Measurements from ENCODE around the gene SSC5D.
A peak's percentile ranks its signal among the peaks of the same experiment; 100 is the strongest.

Gene SSC5D

DNA sequence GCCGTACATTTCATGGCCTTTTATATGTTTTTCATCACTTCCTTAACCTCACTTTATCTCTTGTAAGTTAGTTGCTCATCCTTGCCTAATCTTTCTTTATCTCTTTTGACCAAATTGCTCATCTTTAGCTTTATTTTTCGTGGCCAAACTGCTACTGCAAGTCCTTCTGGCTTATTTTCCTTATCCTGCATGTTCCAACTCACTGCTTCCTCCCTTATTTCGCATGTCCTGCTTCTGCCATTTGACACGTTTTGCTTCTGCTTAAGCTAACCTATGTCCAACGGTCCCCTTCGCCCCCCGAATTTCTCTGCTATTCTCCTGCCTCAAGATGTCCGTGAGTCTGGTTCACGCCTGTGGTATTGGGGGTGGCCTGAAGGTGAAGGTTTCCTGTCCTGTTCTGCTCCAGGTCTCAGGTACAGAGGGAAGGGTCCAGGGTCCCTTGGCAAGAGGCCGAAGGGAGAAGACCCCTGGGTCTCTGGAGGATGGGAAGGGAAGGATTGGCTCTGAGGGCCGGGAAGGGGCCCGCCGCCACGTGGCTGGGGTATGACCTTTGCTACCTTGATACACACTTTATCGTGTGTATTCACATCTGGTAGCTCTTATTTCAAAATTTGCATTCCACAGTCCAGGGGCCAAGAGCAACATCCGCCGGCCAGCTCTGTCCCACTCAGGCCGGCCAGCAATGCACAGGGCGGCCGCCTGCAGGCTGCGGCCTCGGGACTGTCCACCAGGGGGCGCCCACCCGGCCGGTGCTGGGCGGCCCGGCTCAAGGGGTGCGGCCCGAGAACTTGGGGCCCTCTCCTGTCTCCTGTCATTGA is 20.8 kb upstream of the SSC5D start:
- no peak overlapping the region for H3K27ac ChIP-seq
- H3K4me3 ChIP-seq: no peak overlapping the region

DNA sequence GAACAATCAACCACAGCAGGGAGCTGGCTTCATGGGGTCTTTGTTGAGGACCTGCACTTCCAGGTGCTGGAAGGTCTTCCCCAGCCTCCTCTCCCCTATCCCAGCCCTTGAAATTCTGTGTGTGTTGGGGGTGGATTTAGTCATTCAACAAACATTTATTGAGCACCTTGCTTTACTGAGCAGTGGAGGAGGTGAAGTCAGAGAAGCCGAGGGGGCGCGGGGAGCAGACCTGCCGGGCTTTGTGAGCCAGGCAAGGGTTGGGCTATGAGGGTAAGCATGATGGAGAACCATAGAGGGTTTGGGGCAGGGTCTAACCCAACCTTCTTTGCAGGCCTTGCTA is 20.2 kb upstream of the SSC5D start:
- H3K27ac ChIP-seq: no peak overlapping the region

DNA sequence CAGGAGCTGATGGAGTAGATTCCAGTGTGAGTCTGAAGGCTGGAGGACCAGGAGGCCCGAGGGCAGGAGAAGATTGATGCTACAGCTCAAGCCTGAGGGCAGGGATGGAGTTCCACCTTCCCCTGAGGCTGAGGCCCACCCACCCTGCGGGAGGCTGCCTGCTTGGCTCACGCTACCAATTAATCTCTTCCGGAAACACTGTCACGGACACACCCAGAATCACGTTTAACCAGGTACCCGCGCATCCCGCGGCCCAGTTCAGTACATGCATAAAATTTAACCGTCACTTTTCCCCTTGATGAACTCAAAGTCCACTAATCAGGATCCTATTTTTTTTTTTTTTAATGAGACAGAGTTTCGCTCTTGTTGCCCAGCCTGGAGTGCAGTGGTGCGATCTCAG is 17.0 kb upstream of the SSC5D start:
- H3K4me3 ChIP-seq: no peak overlapping the region
- no peak overlapping the region for H3K27ac ChIP-seq

More for the DNA sequence above, 20.2 kb upstream of the SSC5D start:
- no peak overlapping the region for H3K4me3 ChIP-seq

DNA sequence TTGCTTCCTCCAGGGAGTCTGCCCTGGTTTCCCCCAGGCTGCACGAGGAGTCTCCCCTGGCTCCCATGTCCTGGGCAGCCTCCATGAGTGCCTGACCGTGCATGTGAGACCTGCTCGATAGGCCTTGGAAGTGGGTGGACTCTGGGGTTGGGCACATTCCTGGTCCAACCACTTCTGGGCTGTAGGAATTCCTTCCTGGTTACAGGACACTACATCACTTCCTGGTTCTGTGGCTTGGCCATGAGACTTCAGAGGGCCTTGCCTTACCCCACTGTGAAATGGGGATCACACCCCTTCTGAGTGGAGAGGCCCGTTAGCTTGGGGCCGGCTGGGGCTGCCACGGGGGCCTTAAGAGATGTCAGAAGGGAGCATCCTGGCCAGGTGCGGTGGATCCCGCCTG is 15.8 kb upstream of the SSC5D start:
- Histone ChIP-seq H3K27ac (peak overlapping the region in 1 of 21 experiments; percentile 12), H3K4me3 (no peak overlapping the region)

DNA sequence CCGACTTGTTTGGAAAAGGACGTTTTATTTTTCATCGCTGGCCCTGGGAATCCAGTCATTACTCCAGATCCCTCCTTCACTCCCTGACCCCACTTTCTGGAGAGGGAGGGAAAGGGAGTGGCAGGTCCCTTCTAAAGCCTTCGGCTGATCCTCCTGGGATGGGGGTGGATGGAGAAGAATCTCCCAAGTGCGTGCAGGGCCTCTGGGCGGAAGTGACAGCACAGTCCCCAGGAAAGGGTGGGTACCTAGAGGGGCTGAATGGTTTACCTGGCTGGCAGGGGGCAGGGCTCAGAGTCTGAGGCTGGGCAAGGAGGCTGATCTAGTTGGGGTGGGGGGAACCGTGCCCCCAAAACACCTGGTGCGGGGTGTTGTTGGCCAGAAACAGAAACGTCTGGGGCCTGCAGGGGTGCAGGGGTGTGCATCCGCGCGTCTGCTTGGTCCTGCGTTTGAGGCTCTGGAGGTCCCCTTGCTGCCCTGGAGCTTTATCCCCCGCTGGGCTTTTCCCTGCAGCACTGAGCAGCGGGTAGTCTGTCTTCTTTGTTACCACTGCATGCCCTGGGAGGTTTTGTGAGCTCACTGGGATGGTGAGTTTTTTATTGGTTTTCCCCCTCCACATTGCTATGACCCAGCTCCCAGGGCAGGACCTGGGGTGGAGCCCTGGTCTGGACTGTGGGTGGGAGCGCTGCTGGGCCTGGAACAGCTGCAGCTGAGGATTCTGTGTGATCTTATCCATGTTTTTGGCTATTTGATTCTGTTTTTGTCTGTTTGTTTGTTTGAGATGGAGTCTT is 14.8 kb upstream of the SSC5D start:
- Histone ChIP-seq H3K4me3 (no peak overlapping the region), H3K27ac (peak overlapping the region in 6 of 21 experiments; percentile 4 to 47 (median 12))

DNA sequence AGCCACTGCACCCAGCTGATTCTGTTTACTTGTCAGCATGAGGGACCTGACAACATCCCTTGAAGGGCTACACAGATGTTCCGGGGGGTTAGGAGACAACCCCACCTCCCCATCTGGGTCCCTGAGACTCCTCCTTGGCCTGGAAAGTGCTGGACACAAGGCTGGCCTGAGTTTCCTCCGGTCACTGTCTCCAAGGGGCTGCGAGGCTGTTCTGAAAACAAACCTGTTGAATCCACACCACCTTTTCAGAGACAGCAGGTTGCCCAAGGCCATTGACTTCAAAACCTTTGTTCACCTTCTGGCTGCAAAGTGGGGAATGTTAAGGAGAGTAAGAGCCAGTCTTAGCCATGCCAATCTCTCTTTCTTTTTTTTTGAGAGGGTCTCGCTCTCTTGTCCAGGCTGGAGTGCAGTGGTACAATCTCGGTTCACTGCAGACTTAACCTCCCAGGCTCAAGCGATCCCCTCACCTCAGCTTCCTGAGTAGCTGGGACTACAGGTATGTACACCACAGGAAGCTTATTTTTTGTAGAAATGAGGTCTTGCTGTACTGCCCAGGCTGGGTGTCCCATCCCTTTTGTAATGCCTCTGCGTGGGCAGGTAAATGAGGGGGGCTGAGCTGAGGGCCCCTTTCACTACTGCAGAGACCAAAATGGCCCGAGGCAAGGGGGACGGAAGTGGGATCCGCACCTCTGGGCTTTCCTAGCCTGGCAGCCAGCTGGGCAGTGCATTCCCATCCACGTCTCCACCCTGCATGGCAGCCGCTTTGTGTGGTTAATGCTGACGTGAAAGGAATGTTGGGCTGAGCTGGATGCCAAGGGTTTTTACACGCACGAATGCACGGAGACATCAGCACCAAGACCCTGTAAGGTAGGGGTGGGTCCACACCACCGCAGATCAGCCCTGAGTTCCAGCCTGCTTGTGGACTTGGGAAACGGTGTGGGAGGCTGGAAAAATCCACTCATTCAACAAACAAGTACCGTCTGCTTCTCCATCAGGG is 13.7 kb upstream of the SSC5D start:
- Histone ChIP-seq H3K4me3 (no peak overlapping the region), H3K27ac (peak overlapping the region in 8 of 21 experiments; percentile 1 to 96 (median 32))

DNA sequence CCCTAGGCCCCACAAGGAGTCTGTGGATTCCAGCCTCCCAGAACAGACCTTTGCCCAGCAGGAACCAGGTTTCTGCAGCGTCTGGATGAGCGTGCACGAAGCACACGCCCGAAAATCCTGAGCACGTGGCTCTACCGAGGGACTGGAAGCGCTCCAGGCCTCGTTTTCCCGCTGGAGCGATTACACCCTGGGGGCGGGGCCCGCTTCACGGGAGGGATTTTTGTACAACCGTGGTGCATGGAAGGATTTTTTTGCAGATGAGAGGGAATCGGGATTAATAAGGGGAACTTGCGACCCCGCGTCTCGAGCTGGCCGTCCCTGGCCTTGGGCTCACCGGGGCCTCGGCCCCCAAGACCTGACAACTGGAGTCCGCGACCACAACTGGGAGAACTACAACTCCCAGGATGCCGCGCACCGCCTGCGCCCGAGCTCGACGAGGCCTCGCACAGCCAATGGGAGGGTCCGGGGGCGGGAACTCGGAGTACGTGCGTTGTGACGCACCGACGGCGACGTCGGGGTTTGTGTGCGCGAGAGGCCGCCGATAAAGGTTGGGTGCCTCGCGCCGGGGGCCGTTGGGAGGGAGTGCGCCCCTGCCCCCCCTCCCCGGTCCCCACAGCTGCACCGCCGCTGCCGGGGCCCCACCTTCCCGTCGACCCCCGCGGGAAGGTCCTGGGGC is 12.0 kb upstream of the SSC5D start, which contains the start of gene ZNF628:
TSS of gene ZNF628 (plus strand) at position 518 of the 676 bp plus-strand sequence. CDS start 3,294 bp downstream, outside the sequence.
- Histone ChIP-seq H3K27ac (peak within 1 kb of the TSS; percentile 77 to 98 (median 93)), H3K4me3 (peak within 1 kb of the TSS; percentile 52 to 71 (median 65))

DNA sequence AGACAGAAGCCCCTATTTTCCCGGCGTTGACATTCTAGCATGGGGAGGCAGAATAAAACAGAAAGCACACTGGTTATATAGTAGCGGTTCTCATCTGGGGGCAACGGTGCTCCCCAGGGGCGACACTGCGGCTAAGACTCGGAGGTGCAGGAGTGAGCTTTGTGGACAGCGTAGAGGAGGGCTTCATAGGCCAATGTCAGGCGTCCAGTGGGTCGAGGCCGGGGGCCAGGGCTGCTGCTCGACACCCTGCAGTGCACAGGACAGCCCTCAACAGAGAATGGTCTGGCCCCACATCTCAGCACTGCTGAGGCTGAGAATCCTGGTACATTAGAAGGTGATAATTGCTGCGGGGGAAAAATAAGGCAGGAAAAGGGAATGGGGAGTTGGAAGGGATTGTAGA is 10.3 kb upstream of the SSC5D start:
- Histone ChIP-seq H3K27ac (peak overlapping the region in 2 of 21 experiments; percentile 83), H3K4me3 (peak overlapping the region in 1 of 7 experiments; percentile 69)

DNA sequence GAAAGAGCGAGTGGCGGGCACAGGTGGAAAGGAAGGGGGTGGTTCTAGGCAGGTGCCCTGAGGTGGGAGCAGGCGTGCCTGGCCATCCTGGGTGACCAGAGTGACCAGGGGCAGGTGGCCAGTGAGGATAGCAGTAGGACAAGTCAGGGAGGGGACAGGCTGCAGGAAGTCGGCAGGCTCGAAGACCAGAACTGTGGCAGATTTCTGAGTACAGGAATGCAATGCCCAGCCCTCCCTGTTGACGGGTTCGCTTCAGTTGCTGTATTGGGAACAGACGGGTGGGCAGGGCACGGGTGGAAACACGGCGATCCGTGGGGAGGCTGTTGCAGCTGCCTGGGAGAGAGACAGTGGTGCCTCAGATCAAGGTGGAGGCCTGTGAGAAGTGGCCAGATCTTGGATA is 9.9 kb upstream of the SSC5D start:
- Histone ChIP-seq H3K27ac (no peak overlapping the region), H3K4me3 (no peak overlapping the region)

DNA sequence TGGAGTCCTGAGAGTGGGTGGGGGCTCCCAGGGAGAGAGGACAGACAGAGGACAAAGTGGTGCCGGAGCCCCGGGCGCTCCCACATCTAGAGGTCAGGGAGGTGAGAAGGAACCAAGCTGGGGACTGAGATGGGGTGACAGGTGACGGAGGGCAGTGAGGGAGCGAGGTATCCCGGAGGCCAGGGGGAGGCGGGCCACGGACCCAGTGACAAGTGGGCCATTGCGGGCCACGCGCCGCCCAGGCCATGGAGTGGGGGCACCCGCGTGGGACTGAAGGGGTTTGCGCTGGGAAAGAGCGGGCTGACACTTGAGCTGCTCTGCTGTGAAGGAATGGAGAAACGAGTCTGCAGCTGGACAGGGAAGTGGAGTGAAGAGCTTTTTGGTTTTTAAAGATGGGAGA is 9.2 kb upstream of the SSC5D start:
- Histone ChIP-seq H3K4me3 (no peak overlapping the region), H3K27ac (no peak overlapping the region)

DNA sequence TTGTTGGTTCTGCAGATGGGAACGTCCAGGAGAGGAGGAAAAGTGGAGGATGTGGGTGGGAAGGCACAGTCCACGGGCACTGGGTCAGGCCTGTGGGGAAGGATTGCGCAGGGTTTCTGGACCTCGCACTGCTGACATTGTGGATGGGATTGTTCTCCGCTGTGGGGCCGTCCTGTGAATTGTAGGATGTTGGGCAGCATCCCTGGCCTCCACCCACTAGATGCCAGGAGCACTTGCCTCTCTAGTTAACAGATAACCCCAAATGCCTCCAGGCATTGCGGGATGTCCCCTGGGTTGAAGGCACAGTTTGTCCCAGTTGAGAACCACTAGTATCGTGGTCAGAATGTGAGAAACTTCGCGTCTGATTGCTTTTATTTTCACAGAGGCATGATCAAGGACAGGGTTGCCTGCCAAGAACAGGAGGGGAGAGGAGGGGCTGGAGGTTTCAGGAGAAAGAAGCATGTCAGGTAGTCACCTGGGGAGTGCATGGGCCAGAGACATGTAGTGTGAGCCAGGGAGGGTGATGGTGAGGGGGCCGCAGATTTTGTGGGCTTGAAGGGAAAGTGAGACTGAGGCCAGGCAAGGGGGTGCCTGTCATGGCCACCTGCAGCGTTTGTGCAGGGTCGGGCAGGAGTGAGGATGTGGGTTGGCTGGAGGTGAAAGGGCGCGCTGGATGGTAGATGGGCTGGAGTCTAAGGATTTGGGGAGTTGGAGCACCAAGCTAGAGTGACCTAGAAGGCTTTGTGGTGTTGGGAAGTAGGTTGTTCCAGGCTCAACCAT is 8.6 kb upstream of the SSC5D start:
- H3K4me3 ChIP-seq: no peak overlapping the region
- no peak overlapping the region for H3K27ac ChIP-seq

DNA sequence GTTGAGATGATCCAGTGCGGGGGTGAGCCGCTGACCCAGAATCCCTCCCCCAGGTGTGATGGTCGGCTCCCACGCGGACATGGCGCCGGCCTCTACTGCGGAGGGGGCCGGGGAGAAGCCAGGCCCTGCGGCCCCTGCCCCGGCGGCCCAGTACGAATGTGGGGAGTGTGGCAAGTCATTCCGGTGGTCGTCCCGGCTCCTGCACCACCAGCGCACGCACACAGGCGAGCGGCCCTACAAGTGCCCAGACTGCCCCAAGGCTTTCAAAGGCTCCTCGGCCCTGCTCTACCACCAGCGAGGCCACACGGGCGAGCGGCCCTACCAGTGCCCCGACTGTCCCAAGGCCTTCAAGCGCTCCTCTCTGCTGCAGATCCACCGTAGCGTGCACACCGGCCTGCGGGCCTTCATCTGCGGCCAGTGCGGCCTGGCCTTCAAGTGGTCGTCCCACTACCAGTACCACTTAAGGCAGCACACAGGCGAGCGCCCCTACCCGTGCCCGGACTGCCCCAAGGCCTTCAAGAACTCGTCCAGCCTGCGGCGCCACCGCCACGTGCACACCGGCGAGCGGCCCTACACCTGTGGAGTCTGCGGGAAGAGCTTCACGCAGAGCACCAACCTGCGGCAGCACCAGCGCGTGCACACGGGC is 7.0 kb upstream of the SSC5D start:
- no peak overlapping the region for H3K4me3 ChIP-seq
- no peak overlapping the region for H3K27ac ChIP-seq

DNA sequence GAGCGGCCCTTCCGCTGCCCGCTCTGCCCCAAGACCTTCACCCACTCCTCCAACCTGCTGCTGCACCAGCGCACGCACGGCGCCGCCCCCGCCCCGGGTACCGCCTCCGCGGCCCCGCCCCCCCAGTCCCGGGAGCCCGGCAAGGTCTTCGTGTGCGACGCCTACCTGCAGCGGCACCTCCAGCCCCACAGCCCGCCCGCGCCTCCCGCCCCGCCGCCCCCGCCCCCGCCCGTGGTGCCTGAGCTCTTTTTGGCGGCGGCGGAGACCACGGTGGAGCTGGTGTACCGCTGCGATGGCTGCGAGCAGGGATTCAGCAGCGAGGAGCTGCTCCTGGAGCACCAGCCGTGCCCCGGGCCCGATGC is 6.5 kb upstream of the SSC5D start:
- Histone ChIP-seq H3K4me3 (no peak overlapping the region), H3K27ac (no peak overlapping the region)

DNA sequence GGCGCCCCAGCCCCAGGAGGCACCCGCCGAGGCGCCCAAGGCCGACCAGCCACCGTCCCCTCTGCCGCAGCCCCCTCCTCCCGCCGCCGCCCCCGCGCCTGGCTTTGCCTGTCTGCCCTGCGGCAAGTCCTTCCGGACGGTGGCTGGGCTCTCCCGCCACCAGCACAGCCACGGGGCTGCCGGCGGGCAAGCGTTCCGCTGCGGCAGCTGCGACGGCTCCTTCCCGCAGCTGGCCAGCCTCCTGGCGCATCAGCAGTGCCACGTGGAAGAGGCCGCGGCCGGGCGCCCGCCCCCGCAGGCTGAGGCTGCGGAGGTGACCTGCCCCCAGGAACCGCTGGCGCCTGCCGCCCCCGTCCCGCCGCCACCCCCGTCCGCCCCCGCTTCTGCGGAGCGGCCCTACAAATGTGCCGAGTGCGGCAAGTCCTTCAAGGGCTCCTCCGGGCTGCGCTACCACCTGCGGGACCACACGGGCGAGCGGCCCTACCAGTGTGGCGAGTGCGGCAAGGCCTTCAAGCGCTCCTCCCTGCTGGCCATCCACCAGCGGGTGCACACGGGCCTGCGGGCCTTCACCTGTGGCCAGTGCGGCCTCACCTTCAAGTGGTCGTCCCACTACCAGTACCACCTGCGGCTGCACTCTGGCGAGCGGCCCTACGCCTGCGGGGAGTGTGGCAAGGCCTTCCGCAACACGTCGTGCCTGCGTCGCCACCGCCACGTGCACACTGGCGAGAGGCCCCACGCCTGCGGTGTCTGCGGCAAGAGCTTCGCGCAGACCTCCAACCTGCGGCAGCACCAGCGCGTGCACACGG is 5.9 kb upstream of the SSC5D start:
- no peak overlapping the region for H3K4me3 ChIP-seq
- H3K27ac ChIP-seq: no peak overlapping the region

DNA sequence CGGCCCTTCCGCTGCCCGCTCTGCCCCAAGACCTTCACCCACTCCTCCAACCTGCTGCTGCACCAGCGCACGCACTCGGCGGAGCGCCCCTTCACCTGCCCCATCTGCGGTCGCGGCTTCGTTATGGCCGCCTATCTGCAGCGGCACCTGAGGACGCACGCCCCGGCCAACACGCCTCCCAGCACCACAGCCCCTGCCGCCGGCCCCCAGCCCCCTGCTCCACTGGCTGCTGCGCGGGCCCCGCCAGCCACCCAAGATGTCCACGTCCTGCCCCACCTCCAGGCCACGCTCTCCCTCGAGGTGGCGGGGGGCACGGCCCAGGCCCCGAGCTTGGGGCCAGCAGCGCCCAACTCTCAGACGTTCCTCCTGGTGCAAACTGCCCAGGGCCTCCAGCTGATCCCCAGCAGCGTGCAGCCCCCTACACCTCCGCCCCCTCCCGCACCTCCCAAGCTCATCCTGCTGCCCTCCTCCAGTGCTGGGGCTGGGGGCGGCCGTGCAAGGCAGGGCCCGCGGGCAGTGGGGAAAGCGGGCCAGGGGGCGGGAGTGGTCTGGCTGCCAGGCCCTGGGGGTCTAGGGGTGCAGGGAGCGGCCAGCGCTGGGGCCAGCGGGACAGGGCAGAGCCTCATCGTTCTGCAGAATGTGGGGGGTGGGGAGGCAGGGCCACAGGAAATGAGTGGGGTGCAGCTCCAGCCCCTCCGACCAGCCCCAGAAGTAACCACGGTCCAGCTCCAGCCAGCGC is 5.1 kb upstream of the SSC5D start:
- Histone ChIP-seq H3K4me3 (no peak overlapping the region), H3K27ac (no peak overlapping the region)
